Mucosa of descending colon (tissue), 3 donors: Measurements from ENCODE around the gene ABR. TPM values are rescaled to one million over a fixed set of nuclear protein-coding genes. Genes with fewer than 3 reads are reported as not detected.

Source experiments
- ATAC-seq: fragments of 200-7000 bp; cut with Tn5 transposase; one replicate; pipeline ENCODE4 v1.9.1; 2020; ENCODE audit warnings: mild to moderate bottlenecking, moderate library complexity
- DNase-seq, 3 donors: peaks; one replicate each; pipeline ENCODE4 v3.0.0-alpha.2; 2020
- H3K36me3 ChIP-seq: fragments of 200-600 bp; one replicate; pipeline ENCODE4 v1.8.0; 2021; ENCODE audit warnings: low read depth, mild to moderate bottlenecking
- H3K4me1 ChIP-seq: fragments of 200-600 bp; one replicate; pipeline ENCODE4 v1.8.0; 2021; ENCODE audit warnings: low read depth, mild to moderate bottlenecking
- H3K4me3 ChIP-seq: fragments of 200-600 bp; one replicate; pipeline ENCODE4 v1.8.0; 2021; ENCODE audit warnings: mild to moderate bottlenecking
- H3K9me3 ChIP-seq: fragments of 200-600 bp; one replicate; pipeline ENCODE4 v1.8.0; 2021; ENCODE audit warnings: mild to moderate bottlenecking
- CTCF ChIP-seq: fragments of 200-600 bp; IDR thresholded peaks from one replicate; pipeline ENCODE4 v1.8.0; 2022; ENCODE audit warnings: antibody characterized with exemption, mild to moderate bottlenecking
- intact Hi-C, 2 donors: fragments of 100-400 bp; cut with DNase I in 1 of 2; cut with micrococcal nuclease in 1 of 2; formaldehyde crosslinking; loops; one replicate each; pipeline versions ENCODE4 v1.11.0 to v1.11.1; 2022; cut with DNase I, micrococcal nuclease
- total RNA-seq, 3 donors: library from RNA; stranded (reverse); fragmentation: NEBNext Ultra II Directional in 2 of 3; extraction: Animal tissue kit (Norgen Biotek cat#: 25700) in 2 of 3; gene quantifications; one replicate each; pipeline versions ENCODE4 v1.2.1 to v1.2.4, GENCODE V29; 2021 to 2023
- donor health status: DM: no; HTN: no; CAD: no; lungs with moderate emphysema.
- donor health status: DM: no; HTN: no; CAD: no.
- donor health status: DM: no; HTN: yes; CAD: no.

Gene ABR
- total RNA-seq, 3 donors from 2014 or later = 257 to 470 (median 292) TPM

GRCh38 chr17:1145311-1145986 lies 34.3 kb downstream of the ABR start:
- no peak for TF ChIP-seq CTCF
- Histone ChIP-seq H3K4me3 (no peak overlapping the region), H3K4me1 (no peaks in the 10 kb centered on the region), H3K36me3 (no peaks in the 10 kb centered on the region), H3K9me3 (no peaks in the 10 kb centered on the region)
- intact Hi-C loops = no loop called here
- no peak for DNase-seq
- no peak for ATAC-seq

GRCh38 chr17:1144162-1144561 lies 35.6 kb downstream of the ABR start:
- intact Hi-C loops = no loop called here
- H3K36me3 ChIP-seq = no peaks in the 10 kb centered on the region
- no peak for TF ChIP-seq CTCF

GRCh38 chr17:1143573-1143972 lies 36.2 kb downstream of the ABR start:
- ATAC-seq (no peak), DNase-seq (no peak)
- no peaks in the 10 kb centered on the region for H3K9me3 ChIP-seq
- H3K4me1 ChIP-seq = no peaks in the 10 kb centered on the region
- no peaks in the 10 kb centered on the region for H3K36me3 ChIP-seq
- intact Hi-C loops = no loop called here
- no peak for TF ChIP-seq CTCF
- no peak overlapping the region for H3K4me3 ChIP-seq

More at GRCh38 chr17:1144162-1144561, 35.6 kb downstream of the ABR start:
- Histone ChIP-seq H3K4me3 (no peak overlapping the region), H3K9me3 (no peaks in the 10 kb centered on the region), H3K4me1 (no peaks in the 10 kb centered on the region)
- DNase-seq = no peak
- no peak for ATAC-seq

GRCh38 chr17:1142561-1142971 lies 37.2 kb downstream of the ABR start:
- ATAC-seq = no peak
- no peaks in the 10 kb centered on the region for H3K36me3 ChIP-seq
- H3K4me3 ChIP-seq = no peak overlapping the region
- DNase-seq = no peak
- H3K4me1 ChIP-seq = no peaks in the 10 kb centered on the region
- intact Hi-C loops = no loop called here
- H3K9me3 ChIP-seq = no peaks in the 10 kb centered on the region
- TF ChIP-seq CTCF = no peak

- no peaks in the 10 kb centered on the region for H3K9me3 ChIP-seq
- no peak for TF ChIP-seq CTCF
- ATAC-seq (peak; percentile 98), DNase-seq (peak in 2 of 3 donors; percentile 76 to 87)
- intact Hi-C loops = no loop called here
- no peaks in the 10 kb centered on the region for H3K4me1 ChIP-seq
- H3K36me3 ChIP-seq = no peaks in the 10 kb centered on the region
- no peak overlapping the region for H3K4me3 ChIP-seq
Measured at GRCh38 chr17:1137465-1137894, 42.3 kb downstream of the ABR start.
